Bronchial epithelial cell (primary cell): ENCODE results near the gene HAPSTR1. TPM values are rescaled to one million over a fixed set of nuclear protein-coding genes. Genes with fewer than 3 reads are reported as not detected.
A peak's percentile ranks its signal among the peaks of the same experiment; 100 is the strongest.

Source experiments
- DNase-seq: peaks from one replicate; pipeline ENCODE4 v3.0.0-alpha.2; 2010; ENCODE audit warnings: low read depth
- FAIRE-seq: peaks from 2 replicates; lab custom pipeline; 2011; peaks lifted over from hg19 to GRCh38; lab: Jason Lieb, UNC
- H3K27me3 ChIP-seq: 2 replicates; pipeline ENCODE4 v1.5.1; 2011; ENCODE audit warnings: low read length; ENCODE audit not compliant: control insufficient read depth, insufficient read depth
- H3K36me3 ChIP-seq: 2 replicates; pipeline ENCODE4 v1.5.1; 2011; ENCODE audit warnings: low read length; ENCODE audit not compliant: control insufficient read depth, insufficient read depth
- H3K4me3 ChIP-seq: 2 replicates; pipeline ENCODE4 v1.5.1; 2011; ENCODE audit warnings: mild to moderate bottlenecking, low read depth, low read length, control low read depth
- total RNA-seq: library from RNA; depleted of rRNA; stranded (reverse); fragments of >200 nt; gene quantifications from 2 replicates; pipeline ENCODE4 v1.2.1, GENCODE V29; 2014
- TF ChIP-seq, protein P1 (sequence below): IDR thresholded peaks from 2 replicates; pipeline ENCODE4 v1.5.1; 2011; ENCODE audit warnings: mild to moderate bottlenecking, moderate library complexity, low read length, control low read depth, inconsistent platforms; ENCODE audit not compliant: insufficient read depth, severe bottlenecking

Gene HAPSTR1
- total RNA-seq, 1 donor from 2014 or later, result 66.1 TPM

DNA sequence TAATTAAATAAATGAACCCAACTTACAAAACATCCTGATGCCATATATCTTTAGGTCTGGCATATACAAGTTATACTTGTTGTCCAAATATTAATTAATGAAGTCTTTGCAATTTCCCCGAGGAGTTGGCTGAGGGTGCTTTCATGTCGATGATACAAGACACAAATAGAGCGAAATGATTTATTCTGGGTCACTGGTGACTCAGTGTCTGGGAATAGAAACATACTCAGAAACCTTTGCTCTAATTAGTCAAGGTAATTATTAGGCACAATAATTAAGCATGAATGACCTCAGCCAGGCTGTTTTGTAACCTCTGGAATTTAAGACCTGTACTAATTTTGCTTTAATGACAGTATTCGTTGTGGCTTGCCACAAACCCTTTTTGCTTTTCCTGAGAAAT, 37.0 kb upstream of the HAPSTR1 start:
- FAIRE-seq, result no peak
- peak; percentile 64 for DNase-seq

DNA sequence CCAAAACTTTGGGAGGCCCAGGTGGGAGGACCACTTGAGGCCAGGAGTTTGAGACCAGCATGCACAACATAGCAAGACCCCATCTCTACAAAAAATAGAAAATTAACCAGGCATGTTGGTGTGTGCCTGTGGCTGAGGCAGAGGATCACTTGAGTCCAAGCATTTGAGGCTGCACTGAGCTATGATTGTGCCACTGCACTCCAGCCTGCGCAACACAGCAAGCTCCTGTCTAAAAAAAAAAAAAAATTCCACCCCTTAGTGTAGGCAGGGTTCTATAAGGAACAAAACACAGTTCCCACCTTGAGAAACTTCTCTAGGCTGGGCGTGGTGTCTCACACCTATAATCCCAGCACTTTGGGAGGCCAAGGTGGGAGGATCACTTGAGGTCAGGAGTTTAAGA, 36.3 kb upstream of the HAPSTR1 start:
- TF ChIP-seq, protein P1, sequence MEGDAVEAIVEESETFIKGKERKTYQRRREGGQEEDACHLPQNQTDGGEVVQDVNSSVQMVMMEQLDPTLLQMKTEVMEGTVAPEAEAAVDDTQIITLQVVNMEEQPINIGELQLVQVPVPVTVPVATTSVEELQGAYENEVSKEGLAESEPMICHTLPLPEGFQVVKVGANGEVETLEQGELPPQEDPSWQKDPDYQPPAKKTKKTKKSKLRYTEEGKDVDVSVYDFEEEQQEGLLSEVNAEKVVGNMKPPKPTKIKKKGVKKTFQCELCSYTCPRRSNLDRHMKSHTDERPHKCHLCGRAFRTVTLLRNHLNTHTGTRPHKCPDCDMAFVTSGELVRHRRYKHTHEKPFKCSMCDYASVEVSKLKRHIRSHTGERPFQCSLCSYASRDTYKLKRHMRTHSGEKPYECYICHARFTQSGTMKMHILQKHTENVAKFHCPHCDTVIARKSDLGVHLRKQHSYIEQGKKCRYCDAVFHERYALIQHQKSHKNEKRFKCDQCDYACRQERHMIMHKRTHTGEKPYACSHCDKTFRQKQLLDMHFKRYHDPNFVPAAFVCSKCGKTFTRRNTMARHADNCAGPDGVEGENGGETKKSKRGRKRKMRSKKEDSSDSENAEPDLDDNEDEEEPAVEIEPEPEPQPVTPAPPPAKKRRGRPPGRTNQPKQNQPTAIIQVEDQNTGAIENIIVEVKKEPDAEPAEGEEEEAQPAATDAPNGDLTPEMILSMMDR, result no peak
- H3K36me3 ChIP-seq, result no peaks in the 10 kb centered on the region
- H3K27me3 ChIP-seq, result no peaks in the 10 kb centered on the region
- DNase-seq, result no peak
- FAIRE-seq, result no peak
- no peak overlapping the region for H3K4me3 ChIP-seq

More for the DNA sequence above, 37.0 kb upstream of the HAPSTR1 start:
- TF ChIP-seq, protein P1, result no peak
- Histone ChIP-seq H3K36me3 (no peaks in the 10 kb centered on the region), H3K4me3 (no peak overlapping the region), H3K27me3 (no peaks in the 10 kb centered on the region)

DNA sequence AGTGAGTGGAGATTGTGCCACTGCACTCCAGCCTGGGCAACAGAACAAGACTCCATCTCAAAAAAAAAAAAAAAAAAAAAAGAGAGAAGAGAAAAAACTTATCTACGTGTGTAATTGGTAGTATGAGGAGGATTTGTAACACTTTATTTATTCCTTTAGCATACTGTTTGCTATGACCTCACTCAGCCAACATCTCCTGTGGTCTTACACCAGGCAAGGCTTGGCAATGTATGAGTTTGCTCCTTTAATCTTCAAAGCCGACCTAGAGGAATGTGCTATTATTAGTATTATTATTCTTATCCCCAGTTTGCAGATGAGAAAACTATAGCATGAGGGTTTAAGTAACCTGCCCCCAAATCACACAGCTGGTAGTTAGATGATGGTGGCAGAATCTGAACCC, 35.8 kb upstream of the HAPSTR1 start:
- no peaks in the 10 kb centered on the region for H3K27me3 ChIP-seq
- TF ChIP-seq, protein P1, result no peak
- no peak overlapping the region for H3K4me3 ChIP-seq
- no peaks in the 10 kb centered on the region for H3K36me3 ChIP-seq
- DNase-seq, result no peak
- no peak for FAIRE-seq

DNA sequence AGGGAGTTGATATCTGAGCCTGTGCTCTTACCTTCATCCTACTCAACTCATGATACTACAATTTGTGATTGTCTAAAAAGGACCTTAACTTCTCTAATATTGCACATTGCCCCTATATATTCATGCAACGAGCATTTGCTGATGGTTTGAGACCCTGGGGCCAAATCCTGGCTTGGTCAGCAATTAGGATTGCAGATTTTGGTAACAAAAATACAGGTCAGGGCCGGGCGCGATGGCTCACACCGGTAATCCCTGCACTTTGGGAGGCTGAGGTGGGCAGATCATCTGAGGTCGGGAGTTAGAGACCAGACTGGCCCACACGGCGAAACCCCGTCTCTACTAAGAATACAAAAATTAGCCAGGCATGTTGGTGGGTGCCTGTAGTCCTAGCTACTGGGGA, 35.4 kb upstream of the HAPSTR1 start:
- Histone ChIP-seq H3K4me3 (no peak overlapping the region), H3K36me3 (no peaks in the 10 kb centered on the region), H3K27me3 (no peaks in the 10 kb centered on the region)
- no peak for FAIRE-seq
- no peak for DNase-seq
- TF ChIP-seq, protein P1, result no peak

DNA sequence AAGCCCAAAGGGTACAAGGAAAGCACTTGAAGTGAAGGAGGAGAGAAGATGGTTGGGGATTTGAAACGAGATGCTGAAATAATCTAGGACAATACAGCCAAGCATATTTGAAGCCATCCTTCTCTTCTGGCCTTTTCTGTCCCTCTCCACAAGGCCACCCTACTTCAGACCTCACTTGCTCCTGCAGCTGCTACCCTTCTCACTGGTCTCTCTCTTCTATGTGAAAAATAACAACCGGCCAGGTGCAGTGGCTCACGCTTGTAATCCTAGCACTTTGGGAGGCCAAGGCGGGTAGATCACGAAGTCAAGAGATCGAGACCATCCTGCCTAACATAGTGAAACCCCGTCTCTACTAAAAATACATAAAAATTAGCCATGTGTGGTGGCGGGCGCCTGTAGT, 33.2 kb upstream of the HAPSTR1 start:
- TF ChIP-seq, protein P1, result no peak
- DNase-seq, result no peak
- Histone ChIP-seq H3K4me3 (no peak overlapping the region), H3K36me3 (no peaks in the 10 kb centered on the region), H3K27me3 (no peaks in the 10 kb centered on the region)
- no peak for FAIRE-seq

DNA sequence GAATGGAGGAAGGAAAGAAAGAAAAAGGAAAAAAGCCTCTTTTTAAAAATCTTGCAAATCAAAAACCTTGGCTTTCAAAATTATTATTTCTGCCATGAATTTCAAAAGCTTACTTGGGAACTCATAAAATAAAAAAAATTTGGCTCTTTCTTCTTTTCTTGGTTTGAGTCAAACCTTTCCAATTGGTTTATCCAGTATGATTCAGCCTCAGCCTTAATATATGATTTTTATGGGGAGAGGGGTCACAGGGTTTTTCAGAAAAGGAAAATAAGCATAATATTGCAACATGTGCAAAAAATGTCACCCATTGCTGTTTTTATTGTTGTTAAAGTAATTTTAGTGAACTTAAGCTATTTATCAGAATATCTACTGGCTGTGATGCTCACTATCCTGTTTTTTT, 31.2 kb upstream of the HAPSTR1 start:
- H3K36me3 ChIP-seq, result no peaks in the 10 kb centered on the region
- TF ChIP-seq, protein P1, result no peak
- H3K4me3 ChIP-seq, result no peak overlapping the region
- no peak for DNase-seq
- no peaks in the 10 kb centered on the region for H3K27me3 ChIP-seq
- FAIRE-seq, result no peak
